ENCODE data around the gene DGKA.

GRCh38 chr12:55927588-55928502 is 3.1 kb upstream of the DGKA start, which contains the start of gene PYM1:
- TF ChIP-seq, protein P1, sequence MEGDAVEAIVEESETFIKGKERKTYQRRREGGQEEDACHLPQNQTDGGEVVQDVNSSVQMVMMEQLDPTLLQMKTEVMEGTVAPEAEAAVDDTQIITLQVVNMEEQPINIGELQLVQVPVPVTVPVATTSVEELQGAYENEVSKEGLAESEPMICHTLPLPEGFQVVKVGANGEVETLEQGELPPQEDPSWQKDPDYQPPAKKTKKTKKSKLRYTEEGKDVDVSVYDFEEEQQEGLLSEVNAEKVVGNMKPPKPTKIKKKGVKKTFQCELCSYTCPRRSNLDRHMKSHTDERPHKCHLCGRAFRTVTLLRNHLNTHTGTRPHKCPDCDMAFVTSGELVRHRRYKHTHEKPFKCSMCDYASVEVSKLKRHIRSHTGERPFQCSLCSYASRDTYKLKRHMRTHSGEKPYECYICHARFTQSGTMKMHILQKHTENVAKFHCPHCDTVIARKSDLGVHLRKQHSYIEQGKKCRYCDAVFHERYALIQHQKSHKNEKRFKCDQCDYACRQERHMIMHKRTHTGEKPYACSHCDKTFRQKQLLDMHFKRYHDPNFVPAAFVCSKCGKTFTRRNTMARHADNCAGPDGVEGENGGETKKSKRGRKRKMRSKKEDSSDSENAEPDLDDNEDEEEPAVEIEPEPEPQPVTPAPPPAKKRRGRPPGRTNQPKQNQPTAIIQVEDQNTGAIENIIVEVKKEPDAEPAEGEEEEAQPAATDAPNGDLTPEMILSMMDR (IDR thresholded peaks at IDR 0.05), result peak in 1 of 4 experiments; percentile 16
- TF ChIP-seq EP300 (IDR thresholded peaks at IDR 0.05), result no peak

Measured in gastroesophageal sphincter (tissue), 3 donors.